GM12874 (cell line): Measurements from ENCODE around the gene CTNNB1.

ENCODE experiments used
- TF ChIP-seq, protein P1 (sequence below): IDR thresholded peaks from 2 replicates; pipeline ENCODE4 v1.5.1; 2011; ENCODE audit warnings: low read depth, mild to moderate bottlenecking, control low read depth, low read length, moderate library complexity; ENCODE audit not compliant: insufficient read depth

CTNNB1 gene

DNA sequence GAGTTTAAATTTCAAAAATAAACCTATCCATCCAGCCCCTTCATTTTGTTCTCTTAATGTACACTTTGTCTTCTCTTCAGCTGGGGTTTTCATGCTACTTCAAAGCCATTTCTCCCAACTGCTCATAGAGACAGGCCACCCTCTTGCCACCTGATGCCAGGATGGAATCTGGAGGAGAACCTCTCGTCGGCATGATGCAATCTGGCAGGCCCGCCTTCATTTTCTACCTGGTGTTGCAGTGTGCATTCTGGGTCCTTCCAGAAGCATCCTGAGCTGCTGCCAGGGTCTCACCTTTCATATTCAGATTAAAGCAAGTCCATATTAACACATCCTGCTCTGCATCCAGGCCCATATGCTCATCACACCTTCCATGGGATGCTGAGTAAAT is 60.8 kb downstream of the CTNNB1 start:
- TF ChIP-seq, protein P1, sequence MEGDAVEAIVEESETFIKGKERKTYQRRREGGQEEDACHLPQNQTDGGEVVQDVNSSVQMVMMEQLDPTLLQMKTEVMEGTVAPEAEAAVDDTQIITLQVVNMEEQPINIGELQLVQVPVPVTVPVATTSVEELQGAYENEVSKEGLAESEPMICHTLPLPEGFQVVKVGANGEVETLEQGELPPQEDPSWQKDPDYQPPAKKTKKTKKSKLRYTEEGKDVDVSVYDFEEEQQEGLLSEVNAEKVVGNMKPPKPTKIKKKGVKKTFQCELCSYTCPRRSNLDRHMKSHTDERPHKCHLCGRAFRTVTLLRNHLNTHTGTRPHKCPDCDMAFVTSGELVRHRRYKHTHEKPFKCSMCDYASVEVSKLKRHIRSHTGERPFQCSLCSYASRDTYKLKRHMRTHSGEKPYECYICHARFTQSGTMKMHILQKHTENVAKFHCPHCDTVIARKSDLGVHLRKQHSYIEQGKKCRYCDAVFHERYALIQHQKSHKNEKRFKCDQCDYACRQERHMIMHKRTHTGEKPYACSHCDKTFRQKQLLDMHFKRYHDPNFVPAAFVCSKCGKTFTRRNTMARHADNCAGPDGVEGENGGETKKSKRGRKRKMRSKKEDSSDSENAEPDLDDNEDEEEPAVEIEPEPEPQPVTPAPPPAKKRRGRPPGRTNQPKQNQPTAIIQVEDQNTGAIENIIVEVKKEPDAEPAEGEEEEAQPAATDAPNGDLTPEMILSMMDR = no peak

DNA sequence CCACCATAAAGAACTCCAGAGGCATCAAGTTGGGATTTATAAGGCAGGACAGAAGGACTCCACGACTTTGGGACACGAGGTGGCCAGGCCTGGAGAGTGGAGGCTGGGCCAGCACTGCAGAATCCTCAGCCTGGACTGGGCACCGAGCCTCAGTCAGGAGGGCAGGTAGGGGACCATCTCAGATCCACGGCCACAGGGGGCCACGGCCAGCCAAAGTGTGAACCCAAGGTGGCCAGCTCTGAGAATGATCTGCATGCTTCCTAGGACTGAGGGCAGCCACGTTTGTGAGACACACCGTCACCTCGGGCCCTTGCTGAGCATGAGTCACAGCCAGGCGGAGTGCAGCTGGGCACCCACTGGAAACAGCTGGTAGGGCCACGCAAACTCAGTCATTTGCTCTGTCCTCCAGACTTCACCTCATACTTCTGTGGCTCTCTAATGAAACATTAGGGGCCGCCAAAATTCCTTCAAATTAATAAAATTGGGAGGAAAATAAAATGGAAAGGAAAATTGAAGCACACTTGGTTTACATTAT is 65.8 kb downstream of the CTNNB1 start:
- TF ChIP-seq, protein P1 = no peak

DNA sequence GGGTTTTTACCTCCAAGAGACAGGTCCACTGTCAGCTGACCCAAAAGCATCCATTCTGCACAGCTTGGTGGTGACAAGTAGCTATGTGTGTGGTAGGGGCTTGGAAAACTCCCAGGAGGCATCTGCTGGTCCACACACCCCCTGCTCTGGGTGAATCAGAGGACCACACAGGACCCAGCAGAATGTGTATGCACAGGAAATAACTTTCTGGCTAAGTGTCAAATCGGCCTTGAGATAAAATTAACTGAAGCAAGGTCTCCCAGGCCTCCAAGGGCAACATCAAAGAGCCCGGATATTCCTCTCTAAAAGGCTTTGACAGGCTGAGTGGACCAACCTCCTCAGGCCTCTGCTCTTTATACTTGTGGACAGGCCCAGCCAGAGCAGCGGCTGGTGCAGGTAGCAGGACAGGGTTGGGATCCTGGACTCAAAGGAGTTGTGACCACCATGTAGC is 66.5 kb downstream of the CTNNB1 start:
- TF ChIP-seq, protein P1 = no peak

DNA sequence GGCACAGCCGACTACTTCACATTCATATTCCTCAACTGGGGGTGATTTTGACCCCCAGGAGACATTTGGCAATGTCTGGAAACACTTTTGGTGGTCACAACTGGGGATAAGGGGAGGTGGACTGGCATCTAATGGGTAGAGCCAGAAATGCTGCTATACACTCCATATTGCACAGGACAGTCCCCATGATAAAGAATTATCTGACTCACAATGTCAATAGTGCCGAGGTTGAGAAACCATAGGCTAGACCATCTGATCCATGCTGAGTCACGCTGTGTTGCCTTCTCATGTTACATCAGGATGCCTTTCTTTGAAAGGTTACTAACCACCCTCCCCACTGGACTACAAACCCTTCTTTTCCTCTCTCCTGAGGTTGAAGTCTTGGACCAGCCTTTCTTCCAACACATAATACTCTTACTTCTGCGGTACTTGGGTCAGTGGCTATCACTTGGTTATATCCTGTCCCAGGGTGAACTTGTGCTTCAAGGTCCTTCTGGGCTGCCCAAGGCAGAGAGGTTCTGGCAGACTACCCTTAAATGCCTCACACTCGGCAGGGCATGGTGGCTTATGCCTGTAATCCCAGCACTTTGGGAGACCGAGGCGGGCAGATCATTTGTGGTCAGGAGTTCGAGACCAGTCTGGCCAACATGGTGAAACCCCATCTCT is 68.8 kb downstream of the CTNNB1 start:
- TF ChIP-seq, protein P1 = no peak

DNA sequence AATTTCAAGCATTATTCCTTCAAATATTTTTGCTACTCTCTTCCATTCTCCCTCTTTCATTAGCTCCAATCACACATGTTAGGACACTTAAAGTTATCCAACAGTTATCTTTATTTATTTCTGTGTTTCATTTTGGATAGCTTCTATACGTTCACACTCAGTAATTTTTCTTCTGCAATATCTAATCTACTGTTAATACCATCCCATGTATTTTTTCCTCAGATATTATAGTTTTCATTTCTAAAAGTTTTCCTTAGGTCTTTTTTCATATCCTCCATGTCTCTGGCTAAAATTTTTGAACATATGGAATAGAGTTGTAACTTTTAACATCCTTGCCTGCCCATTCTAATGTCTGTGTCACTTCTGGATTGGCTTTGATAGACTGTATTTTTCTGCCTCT is 73.4 kb downstream of the CTNNB1 start:
- TF ChIP-seq, protein P1 = no peak

DNA sequence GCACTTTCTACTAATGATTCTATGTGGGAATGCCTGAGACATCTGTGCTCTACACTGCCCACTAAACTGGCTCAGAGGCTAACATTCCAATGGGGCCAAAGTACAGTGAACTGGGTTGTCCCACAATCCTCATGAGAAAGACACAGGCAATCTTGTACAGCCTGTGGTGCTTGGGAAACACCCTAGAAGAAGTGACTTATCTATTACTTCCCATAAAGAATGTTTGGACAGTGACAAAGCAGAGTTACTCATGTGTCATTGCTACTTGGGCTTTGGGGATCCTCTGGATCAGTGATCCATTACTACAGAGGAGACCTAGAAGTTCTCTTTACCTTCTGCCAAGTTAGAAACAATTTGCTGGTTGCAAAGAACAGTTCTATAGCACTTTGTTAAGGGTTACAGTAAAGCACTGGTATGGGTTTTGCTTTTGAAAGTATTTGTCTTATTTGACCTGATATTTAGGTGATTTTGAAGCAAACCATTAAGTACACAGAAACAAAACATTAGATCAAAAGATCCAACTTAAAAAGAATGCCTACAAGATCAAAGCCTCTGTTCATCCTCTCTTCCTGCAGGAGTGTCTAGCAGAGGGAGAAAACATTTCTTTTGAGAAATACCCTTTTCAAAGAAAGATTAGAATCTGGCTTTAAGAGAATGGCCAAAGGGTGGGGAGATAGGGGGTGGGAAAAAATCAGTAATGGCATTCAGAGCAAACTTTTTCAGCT is 75.8 kb downstream of the CTNNB1 start:
- TF ChIP-seq, protein P1 = no peak

DNA sequence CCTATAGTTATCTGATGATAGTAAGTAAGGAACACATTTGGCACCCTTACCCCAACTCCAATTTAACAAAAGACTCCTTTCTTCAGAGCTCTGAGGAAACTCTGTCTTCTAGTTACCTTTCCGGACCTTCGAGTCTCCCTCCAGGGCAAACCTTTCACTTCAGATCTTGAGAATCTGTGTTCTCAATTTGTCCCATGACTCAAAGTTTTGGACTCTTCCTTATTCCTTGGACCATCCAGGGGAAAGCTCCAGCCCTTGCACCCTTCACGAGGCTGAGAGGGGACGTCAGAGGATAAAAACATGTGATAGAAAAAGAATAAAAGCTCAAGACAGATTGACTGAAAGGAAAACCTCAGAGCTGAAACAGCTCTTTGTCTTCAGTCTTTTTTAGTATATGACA is 76.9 kb downstream of the CTNNB1 start:
- TF ChIP-seq, protein P1 = no peak
